Measurements from ENCODE around the gene ITGB4.

ITGB4 gene

GRCh38 chr17:75799402-75799801 lies 78.1 kb downstream of the ITGB4 start:
- DNase-seq = no peak

- no peak for DNase-seq
These were observed 82.6 kb downstream of the ITGB4 start for GRCh38 chr17:75803883-75804282.

DNA sequence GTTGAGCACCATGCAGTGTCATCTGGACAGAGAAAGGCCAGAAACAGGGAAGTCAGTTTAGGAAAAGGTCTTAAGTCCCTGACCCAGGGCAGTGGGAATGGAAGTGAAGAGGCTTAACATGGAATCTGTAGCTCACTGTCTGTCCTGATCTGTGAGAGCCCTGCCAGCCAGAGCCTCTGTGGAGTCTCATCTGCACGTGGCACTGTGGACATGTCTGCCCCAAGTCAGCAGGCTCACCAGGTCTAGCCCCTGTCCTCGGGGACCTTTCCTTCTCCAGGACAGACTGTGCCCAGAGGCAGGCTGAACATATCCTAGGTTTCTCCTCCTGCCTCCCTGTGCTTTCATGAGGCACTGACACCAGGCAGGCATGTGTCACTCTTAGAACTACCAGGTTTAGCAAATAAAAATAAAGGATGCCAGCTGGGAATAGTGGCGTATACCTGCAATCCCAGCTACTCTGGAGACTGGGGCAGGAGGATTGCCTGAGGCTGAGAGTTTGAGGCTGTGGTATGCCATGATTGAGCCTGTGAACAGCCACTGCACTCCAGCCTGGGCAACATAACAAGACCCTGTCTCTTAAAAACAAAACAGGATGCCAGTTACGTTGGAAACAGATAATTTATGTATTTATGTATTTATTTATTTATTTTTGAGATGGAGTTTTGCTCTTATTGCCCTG lies 85.7 kb downstream of the ITGB4 start:
- no peak for DNase-seq
